Heart left ventricle (tissue), 16 donors: ENCODE data around the gene COX5B. TPM values are rescaled to one million over a fixed set of nuclear protein-coding genes. Genes with fewer than 3 reads are reported as not detected.

Experiments used
- ATAC-seq, 4 donors: fragments of 200-7000 bp; cut with Tn5 transposase; one replicate each; pipeline ENCODE4 v1.9.1; 2020 to 2022; ENCODE audit warnings: moderate library complexity in 4 of 4, mild to moderate bottlenecking in 3 of 4, moderate number of reproducible peaks in 1 of 4
- DNase-seq, 5 donors: peaks; one replicate each; pipeline ENCODE4 v3.0.0-alpha.2; 2020
- H3K27ac ChIP-seq, 12 donors: fragments of 200-600 bp; sonication (generic) in 4 of 12; one replicate each; pipeline versions ENCODE4 v1.5.0 to v1.8.0; 2016 to 2022; ENCODE audit warnings: mild to moderate bottlenecking in 2 of 12
- H3K27me3 ChIP-seq, 9 donors: fragments of 200-600 bp; sonication (generic) in 2 of 9; one replicate each; pipeline versions ENCODE4 v1.5.1 to v1.8.0; 2016 to 2022; ENCODE audit warnings: mild to moderate bottlenecking in 3 of 9
- H3K36me3 ChIP-seq, 9 donors: fragments of 200-600 bp; sonication (generic) in 2 of 9; one replicate each; pipeline versions ENCODE4 v1.5.0 to v1.8.0; 2018 to 2022; ENCODE audit warnings: mild to moderate bottlenecking in 2 of 9
- H3K4me1 ChIP-seq, 12 donors: fragments of 200-600 bp; sonication (generic) in 4 of 12; one replicate each; pipeline versions ENCODE4 v1.5.0 to v1.8.0; 2016 to 2022; ENCODE audit warnings: mild to moderate bottlenecking in 3 of 12
- H3K4me3 ChIP-seq, 12 donors: fragments of 200-600 bp; sonication (generic) in 4 of 12; one replicate each; pipeline versions ENCODE4 v1.5.0 to v1.8.0; 2017 to 2022; ENCODE audit warnings: mild to moderate bottlenecking in 9 of 12, moderate library complexity in 4 of 12
- H3K9me3 ChIP-seq, 12 donors: fragments of 200-600 bp; sonication (generic) in 4 of 12; one replicate each; pipeline versions ENCODE4 v1.5.0 to v1.8.0; 2016 to 2022; ENCODE audit warnings: mild to moderate bottlenecking in 1 of 12
- POLR2A ChIP-seq, 2 donors: fragments of 450-650 bp; IDR thresholded peaks; one replicate each; pipeline ENCODE4 v1.6.1; 2017; ENCODE audit warnings: antibody characterized with exemption in 2 of 2, mild to moderate bottlenecking in 2 of 2, moderate library complexity in 2 of 2
- WGBS, 4 donors: extraction: QIAGEN DNeasy Blood & Tissue Kit in 2 of 4; methylation state at CpG; one replicate each; pipeline versions ENCODE4 v1.1.5 to v1.1.7; 2013 to 2018; 5-methylcytosine and 5-hydroxymethylcytosine counted together
- intact Hi-C, 10 donors: fragments of 100-400 bp; cut with DNase I; formaldehyde crosslinking; loops; one replicate each; pipeline versions ENCODE4 v1.11.1 to v1.14.2; 2022
- polyA plus RNA-seq, 2 donors: library from polyadenylated mRNA; stranded (reverse); fragments of 200-250 nt; gene quantifications; one replicate each; pipeline ENCODE4 v1.2.3, GENCODE V29; 2013
- total RNA-seq, 9 donors: library from RNA; depleted of rRNA in 2 of 9; stranded (reverse); fragments of >200 nt in 2 of 9; fragmentation: NEBNext Ultra II Directional in 3 of 9; extraction: Animal tissue kit (Norgen Biotek cat#: 25700) in 3 of 9; gene quantifications; one replicate each; pipeline versions ENCODE4 v1.1.0 to v1.2.4, GENCODE V29; 2016 to 2023
- TF ChIP-seq, protein P1 (sequence below), 12 donors: fragments of 200-600 bp; sonication (generic) in 4 of 12; IDR thresholded peaks; one replicate each; pipeline versions ENCODE4 v1.5.0 to v1.8.0; 2018 to 2022; ENCODE audit warnings: antibody characterized with exemption in 12 of 12, mild to moderate bottlenecking in 5 of 12
- donor health status: ischemic (EF 13 %, LVEDD 7.1; RV severe dilation, severe dysfunction).
- donor health status: healthy with polysubstance abuse.
- donor health status: DM: no; HTN: yes; CAD: no.
- donor health status: DM: no; HTN: no; CAD: no.
- donor health status: ischemic (EF 25% LVEDD 6.9; RV normal size, moderate dysfunction).
- donor health status: ischemic (EF 25% LVEDD 5.7; RV mildly dilated, moderate dysfunction).
- donor health status: healthy.
- donor health status: DM: yes; HTN: yes; CAD: no.
- donor health status: ischemic (EF 35%, LVEDD 5.7; RV mildly dilated, moderate dysfunction).
- donor health status: nonischemic (EF 11% LVEDD 7.7; RV severe dilation, severe dysfunction).
- donor health status: DM: yes; HTN: yes; CAD: no.
- donor health status: PGD.
- donor health status: ischemic (EF 29% LVEDD 5.4; RV normal size, mild dysfunction).
- donor health status: nonischemic (EF 23%, LVEDD 6.1; RV moderate dilation, normal function).

The COX5B gene
- total and polyA plus RNA-seq, 11 donors = 745 to 4,214 (median 1,226) TPM

DNA sequence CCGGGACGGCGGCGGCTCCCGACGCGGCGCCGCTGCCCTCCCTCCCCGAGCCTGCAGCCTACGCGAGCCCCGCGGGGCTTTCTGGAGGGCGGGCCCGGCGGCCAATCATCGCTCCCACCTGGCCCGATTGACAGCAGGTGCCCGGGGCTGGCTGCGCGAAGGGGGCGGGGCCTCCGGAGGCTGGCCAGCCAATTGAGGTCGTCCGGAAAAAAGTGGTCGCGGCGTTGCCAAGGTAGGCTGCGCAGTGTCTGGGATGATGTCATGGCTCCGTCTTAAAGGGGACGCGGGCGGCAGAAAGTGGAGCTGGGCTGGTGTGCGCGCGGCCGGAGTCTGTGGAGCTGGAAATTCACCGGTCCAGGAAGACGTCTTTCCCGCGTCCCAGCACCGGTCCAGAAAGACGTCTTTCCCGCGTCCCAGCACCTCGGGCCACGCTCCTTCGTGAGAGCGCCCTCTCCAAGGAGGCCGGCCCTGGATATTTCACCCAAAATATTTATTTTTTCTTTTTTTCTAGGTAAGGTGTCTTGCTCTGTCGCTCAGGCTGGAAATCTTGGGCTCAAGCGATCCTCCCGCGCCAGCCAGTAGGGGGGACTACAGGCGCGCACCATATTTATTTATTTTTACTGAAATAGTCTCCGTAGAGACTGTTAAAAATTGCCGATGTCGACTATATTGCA, 18.2 kb downstream of the COX5B start, which contains the start of gene ACTR1B:
TSS of gene ACTR1B (minus strand) at position 83 of the 674 bp plus-strand sequence. CDS start 154 bp downstream, outside the sequence.
- peak in 1 of 2 donors; percentile 95 for TF ChIP-seq POLR2A (IDR thresholded peaks at IDR 0.05)
- TF ChIP-seq, protein P1, sequence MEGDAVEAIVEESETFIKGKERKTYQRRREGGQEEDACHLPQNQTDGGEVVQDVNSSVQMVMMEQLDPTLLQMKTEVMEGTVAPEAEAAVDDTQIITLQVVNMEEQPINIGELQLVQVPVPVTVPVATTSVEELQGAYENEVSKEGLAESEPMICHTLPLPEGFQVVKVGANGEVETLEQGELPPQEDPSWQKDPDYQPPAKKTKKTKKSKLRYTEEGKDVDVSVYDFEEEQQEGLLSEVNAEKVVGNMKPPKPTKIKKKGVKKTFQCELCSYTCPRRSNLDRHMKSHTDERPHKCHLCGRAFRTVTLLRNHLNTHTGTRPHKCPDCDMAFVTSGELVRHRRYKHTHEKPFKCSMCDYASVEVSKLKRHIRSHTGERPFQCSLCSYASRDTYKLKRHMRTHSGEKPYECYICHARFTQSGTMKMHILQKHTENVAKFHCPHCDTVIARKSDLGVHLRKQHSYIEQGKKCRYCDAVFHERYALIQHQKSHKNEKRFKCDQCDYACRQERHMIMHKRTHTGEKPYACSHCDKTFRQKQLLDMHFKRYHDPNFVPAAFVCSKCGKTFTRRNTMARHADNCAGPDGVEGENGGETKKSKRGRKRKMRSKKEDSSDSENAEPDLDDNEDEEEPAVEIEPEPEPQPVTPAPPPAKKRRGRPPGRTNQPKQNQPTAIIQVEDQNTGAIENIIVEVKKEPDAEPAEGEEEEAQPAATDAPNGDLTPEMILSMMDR (IDR thresholded peaks at IDR 0.05) = peak; percentile 32 to 76 (median 58)
- peaks cover 0 to 15% (median 5%) of the 10 kb centered on the region in 9 donors for H3K36me3 ChIP-seq
- peak within 1 kb of the TSS; percentile 57 to 98 (median 68) for H3K4me3 ChIP-seq
- DNase-seq (peak; percentile 98 to 99 (median 98)), ATAC-seq (peak; percentile 96 to 98 (median 96))
- WGBS, 4 donors = 0 to 1% (median 0%) methylated on average over 24 to 60 of the region's 60 CpGs
- H3K27me3 ChIP-seq = no peaks in the 10 kb centered on the region
- H3K27ac ChIP-seq = peak within 1 kb of the TSS; percentile 88 to 99 (median 96)
- intact Hi-C loops = loop anchor here in 8 of 10 donors (1.0 to 2.0 kb wide), 5 partner anchors 17 to 73 kb away; partner anchors contain the start of gene COX5B (in 4 of the 8)
- peaks cover 4 to 38% (median 30%) of the 10 kb centered on the region in 12 donors for H3K4me1 ChIP-seq
- no peaks in the 10 kb centered on the region for H3K9me3 ChIP-seq

DNA sequence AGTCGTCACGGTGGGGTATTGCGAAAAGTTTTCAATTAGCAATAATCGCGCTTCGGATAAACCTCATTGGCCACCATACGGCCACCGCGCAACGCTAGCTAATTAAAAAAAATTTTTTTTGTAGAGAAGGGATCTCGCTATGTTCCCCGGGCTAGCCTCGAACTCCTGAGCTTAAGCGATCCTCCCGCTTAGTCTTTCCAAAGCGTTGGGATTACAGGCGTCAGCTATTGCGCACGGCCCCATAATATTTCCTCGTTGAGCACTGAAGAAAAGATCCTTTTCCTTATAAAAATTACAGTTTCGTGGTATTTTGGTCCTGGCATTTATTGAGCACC, 18.7 kb downstream of the COX5B start:
- no peak for TF ChIP-seq POLR2A (IDR thresholded peaks at IDR 0.05)
- TF ChIP-seq, protein P1 (IDR thresholded peaks at IDR 0.05) = peak in 2 of 12 donors; percentile 2 to 14
- DNase-seq (peak in 1 of 5 donors; percentile 8), ATAC-seq (no peak)
- Histone ChIP-seq H3K36me3 (peaks cover 0 to 11% (median 4%) of the 10 kb centered on the region in 9 donors), H3K4me3 (peak overlapping the region; percentile 57 to 98 (median 68)), H3K27me3 (no peaks in the 10 kb centered on the region), H3K4me1 (peaks cover 4 to 38% (median 30%) of the 10 kb centered on the region in 12 donors), H3K9me3 (no peaks in the 10 kb centered on the region), H3K27ac (peak overlapping the region; percentile 88 to 99 (median 96))
- WGBS, 4 donors = 7 to 10% (median 7%) methylated on average over 21 of the region's 21 CpGs
- intact Hi-C loops = loop anchor here in 4 of 10 donors (1.0 to 2.0 kb wide), 3 partner anchors 19 to 74 kb away; no protein-coding TSS in a partner anchor

DNA sequence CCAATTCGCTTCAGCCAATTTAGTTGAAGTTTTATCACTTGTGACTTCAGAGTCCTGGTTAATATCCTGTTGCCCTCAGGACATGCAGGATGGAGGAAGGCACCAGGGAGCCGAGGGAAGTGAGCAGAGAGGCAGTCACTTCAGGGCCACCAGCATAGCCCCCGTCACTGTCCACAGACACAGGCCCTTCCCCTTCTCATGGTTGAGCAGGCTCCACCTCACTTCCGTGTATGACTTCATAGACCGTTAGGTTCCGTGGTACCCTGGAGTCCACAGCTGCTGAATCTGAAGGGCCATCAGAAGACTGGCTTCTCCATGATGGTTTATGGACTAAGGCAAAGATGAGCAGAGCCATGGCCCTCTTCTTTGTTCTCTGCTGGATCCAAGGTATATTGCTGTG, 23.6 kb downstream of the COX5B start, which contains the start of gene C2orf92:
TSS of gene C2orf92 (plus strand) at position 266 of the 400 bp plus-strand sequence. CDS start at position 342, 76 bp downstream.
- WGBS, 4 donors = 91 to 96% (median 93%) methylated on average over 6 of the region's 6 CpGs
- no peaks in the 10 kb centered on the region for H3K27me3 ChIP-seq
- peaks cover 0 to 4% (median 0%) of the 10 kb centered on the region in 9 donors for H3K36me3 ChIP-seq
- intact Hi-C loops = no loop called here
- TF ChIP-seq POLR2A (IDR thresholded peaks at IDR 0.05) = no peak
- TF ChIP-seq, protein P1 (IDR thresholded peaks at IDR 0.05) = no peak
- H3K27ac ChIP-seq = no peak within 1 kb of the TSS
- H3K4me3 ChIP-seq = no peak within 1 kb of the TSS
- DNase-seq (no peak), ATAC-seq (no peak)
- H3K9me3 ChIP-seq = no peaks in the 10 kb centered on the region
- peaks cover 0 to 7% (median 3%) of the 10 kb centered on the region in 12 donors for H3K4me1 ChIP-seq

DNA sequence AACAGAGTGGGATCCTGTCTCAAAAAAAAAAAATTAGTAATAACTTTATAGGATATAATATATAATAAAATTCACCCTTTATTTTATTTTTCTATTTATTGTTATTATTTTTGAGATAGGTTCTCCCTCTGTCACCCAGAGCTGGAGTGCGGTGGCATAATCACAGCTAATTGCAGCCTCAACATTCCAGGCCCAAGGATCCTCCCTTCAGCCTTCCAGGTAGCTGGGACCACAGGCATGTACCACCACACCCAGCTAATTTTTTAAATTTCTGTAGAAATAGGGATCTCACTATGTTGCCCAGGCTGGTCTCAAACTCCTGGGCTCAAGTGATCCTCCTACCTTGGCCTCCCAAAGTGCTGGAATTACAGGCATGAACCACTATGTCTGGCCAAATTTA, 24.6 kb downstream of the COX5B start:
- 97 to 100% (median 99%) methylated on average over 1 of the region's 1 CpG for WGBS, 4 donors
- H3K27me3 ChIP-seq = no peaks in the 10 kb centered on the region
- no peak for TF ChIP-seq POLR2A (IDR thresholded peaks at IDR 0.05)
- TF ChIP-seq, protein P1 (IDR thresholded peaks at IDR 0.05) = no peak
- no peaks in the 10 kb centered on the region for H3K4me1 ChIP-seq
- H3K27ac ChIP-seq = no peak overlapping the region
- no peaks in the 10 kb centered on the region for H3K9me3 ChIP-seq
- intact Hi-C loops = no loop called here
- DNase-seq (no peak), ATAC-seq (no peak)
- no peak overlapping the region for H3K4me3 ChIP-seq
- peaks cover 0 to 4% (median 0%) of the 10 kb centered on the region in 9 donors for H3K36me3 ChIP-seq
